GM19099 (cell line): Measurements from ENCODE around the gene UNC5A.

Source experiments
- POLR2A ChIP-seq: IDR thresholded peaks from 3 replicates; pipeline ENCODE4 v1.6.1; 2011; ENCODE audit warnings: low read depth; ENCODE audit not compliant: insufficient read length; ENCODE audit errors: extremely low read depth

The UNC5A gene

DNA sequence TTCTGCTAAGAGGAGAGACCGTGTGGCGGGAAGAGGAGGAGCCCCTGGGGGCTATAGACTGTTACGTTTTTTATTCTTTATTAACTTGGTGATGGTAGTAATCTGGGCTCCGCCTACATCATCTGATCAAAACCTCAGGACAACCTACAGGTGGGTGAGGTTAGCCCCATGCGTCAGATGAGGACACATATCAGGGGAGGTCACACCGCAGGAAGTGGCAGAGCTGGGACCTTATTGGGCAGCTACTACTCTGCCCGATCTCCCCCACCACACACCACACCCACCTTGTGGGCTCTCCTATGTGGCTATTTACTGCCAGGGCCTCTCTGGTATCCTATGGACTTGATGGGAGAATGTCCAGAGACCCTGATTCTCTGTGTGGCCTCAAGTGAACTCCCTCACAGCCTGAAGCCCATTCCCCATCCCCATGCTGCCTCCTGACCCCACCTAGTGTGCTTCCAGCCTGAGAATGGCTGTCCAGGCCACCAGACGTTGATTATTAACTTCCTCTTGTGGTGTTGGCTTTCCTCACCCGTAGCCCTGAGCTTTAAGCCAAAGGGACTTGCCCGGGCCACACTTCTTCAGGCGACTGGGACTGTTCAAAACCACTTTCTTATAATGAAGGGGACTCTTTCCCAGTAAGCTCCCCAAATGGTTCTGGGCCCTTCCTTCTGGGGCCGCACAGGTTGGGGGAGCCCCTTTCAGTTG, 8.2 kb downstream of the UNC5A start:
- no peak for TF ChIP-seq POLR2A

DNA sequence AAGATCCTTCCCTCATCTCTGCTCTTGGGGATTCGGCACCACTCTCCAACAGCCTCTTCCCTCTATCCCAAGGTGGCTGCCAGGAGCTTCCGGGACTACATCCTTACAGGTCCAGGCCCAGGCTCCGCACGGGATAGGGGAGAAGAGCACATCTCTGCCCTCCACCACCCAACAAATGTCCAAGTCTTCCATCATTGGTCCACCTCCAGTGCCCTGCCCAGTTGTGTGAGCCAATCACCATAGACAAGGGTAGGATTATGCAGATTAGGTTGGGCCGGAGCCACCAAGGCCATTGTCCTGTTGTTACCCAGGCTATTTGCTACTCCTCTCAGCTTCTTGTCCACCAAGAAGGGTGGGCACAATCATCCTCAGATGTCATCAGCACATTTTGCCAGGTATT, 9.1 kb downstream of the UNC5A start:
- no peak for TF ChIP-seq POLR2A

DNA sequence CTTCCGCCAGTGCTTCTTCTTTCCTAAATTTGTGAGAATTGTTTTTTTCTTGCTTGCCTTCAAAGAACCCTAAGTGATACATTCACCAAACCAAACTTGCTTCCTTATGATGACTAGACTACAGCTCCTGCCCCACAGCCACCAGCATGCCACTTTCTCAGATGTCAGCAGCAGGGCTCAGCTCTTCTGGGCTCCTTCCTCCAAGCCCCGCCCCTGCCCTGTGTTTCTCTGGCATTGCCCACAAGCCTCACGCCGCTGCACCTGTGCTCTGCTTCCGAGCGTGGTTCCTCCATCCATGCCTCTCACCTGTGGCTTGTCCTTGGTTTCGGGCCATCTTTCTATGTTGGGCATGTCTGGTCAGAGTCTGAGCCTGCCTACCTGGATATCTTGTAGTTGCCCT, 10.6 kb downstream of the UNC5A start:
- TF ChIP-seq POLR2A = no peak

DNA sequence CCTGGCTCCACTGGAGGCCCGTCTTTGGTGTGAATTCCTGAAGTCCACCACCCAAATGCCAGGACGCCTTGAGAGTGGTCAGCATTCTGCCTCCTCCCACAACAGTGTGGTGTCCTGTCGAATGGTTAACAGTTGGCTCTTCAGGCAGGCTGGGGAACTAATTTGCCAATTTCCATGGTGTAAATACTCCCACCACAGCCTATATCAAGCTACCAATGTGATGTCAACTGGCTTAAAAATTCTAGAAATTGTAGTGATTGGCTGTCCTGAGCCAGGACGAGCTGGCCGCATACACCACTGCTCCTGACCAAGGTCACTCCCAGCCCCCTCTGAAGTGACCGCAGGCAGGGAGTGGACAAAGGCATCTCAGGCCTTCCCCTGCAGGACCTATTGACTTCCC, 11.1 kb downstream of the UNC5A start:
- no peak for TF ChIP-seq POLR2A

DNA sequence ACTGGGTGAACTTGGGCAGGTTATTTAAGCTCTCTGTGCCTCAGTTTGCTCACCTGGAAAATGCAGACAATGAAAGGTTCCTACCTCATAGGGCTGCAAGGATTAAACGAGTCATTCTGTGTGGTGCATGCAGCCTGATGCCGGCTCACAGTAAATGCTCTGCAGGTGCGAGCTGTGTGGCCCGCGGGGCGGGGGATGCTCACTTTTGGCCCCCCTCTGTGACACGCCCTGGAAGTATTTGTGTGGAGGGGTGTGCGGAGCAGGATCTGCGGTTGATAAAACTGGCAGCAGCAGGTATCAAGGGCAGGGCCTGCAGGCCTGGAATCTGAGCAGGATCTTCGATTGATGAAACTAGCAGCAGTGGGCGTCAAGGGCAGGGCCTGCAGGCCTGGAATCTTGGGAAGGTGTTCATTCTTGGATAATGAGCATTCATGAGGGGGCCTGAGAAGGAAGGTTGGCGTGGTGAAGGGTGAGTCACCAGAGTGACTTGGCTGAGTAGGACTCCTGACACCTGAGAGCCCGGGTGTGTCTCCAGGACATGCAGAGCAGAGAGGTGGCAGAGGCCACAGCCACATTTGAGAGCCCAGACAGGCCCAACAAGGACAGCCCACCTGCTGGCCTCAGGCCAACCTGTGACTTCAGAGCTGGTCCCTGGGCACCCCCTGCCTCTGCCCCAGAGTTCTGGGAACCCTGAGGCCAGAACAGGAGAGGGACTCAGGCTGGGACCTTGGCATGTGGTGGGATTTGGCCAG, 11.9 kb downstream of the UNC5A start:
- TF ChIP-seq POLR2A = no peak

DNA sequence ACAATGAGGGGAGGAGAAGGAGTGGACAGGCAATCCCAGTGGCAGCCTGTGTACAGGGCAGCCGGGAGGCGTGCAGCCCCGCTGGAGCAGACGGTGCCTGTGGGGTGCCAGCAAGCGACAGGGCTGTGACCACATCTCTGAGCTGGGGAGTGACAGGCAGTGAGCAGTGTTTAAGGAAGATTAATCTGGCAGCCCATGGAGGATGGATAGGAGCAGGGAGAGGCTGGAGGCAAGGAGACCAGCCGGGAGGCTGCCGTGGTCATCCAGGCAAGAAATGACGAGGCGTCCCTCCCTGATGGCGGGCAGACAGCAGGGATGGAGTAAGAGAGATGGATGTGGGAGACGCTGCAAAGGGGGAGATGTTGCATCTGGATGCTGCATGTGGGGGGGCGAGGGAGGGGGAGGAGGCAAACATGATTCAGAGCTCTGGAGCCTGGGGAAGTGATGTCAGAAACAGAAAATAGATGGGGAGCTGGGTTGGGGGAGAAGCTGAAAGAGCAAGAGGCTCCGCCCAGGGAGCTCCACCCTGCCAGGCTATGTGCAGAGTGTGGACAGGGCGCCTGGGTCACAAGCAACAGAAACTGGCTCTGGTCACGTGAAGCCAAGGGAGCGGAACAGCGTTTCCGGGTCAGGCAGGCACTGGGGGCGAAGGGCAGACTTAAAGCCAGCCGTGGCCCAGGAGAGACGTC, 12.6 kb downstream of the UNC5A start:
- no peak for TF ChIP-seq POLR2A

DNA sequence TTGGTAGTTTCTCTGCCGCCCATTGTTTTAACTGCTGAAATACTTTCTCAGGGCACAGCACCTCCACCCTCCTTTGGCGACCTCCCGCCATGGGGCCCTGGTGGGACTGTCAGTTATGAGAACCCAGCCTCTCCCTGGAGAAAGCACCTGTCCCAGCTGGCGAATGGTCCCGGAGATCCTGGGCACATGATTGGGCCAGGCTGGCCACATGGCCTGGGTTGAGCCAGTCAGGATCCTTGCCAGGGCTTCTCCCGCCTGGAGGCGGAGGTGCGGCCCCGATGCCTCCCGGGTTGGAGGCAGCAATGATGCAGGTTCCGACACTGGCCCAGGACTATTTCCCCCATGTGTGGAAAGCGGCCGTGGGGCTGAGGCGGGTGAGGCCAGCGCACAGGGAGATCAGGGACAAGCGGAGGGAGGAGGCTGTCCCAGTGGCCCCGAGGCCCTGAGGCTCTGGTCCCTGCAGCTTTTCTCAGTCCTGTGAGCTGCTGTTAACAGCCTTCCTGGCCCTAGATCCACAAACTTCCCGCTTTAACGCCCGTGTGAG, 13.6 kb downstream of the UNC5A start:
- TF ChIP-seq POLR2A = no peak

DNA sequence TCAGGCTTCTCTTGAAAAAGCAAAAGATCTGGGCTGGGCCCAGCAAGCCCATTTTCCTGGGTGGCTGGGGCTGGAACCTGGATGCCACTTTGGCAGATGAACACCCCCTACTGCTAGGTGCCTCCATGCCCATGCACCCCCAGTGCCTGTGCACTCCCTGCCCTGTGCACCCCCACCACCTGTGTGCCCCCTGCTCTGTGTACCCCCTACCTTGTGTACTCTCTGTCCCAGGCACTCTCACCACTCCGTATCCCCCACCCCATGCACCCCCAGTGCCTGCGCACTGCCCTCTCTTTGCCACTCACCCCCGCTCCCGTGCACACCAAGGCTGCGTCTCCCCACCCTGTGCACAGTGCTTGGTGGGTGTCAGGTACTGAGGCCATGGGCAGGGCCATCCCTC, 14.2 kb downstream of the UNC5A start:
- no peak for TF ChIP-seq POLR2A

DNA sequence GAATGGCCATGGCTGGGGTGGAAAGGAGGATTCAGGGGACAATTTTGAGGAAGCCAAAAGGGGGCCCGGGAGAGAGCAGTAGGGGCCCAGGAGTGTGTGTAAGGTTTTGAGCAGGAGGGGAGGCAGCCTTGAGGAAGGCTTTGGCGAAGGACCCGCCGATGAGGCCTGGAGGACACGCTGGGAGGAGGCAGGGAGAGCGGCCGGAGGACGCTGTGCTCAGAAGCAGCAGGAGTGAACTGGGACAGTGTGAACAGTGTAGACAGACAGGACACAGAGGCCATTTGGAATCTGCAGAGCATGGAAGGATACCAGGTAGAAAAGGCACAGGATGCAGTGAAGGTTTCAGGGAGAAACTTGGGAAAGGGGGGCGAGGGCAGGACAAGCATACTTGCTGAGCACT, 14.9 kb downstream of the UNC5A start:
- no peak for TF ChIP-seq POLR2A

DNA sequence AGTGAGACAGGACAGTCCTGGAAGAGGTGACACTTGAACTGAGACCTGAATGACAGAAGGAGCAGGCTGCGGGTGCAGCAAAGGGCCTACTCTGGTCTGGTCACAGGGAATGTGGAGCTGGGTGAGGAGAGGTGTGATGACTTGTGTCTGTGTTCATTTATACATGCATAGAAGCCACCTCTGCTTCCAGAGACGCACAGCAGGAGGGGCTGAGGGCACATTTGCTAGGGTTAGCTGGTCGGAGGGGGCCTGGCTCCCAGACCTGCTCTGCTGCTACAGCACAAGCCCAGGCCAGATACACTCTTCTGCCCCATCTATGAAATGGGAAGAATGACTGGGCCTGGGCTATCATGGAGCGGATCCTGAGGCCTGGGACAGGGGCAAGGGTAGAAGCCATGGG, 15.6 kb downstream of the UNC5A start:
- TF ChIP-seq POLR2A = no peak

DNA sequence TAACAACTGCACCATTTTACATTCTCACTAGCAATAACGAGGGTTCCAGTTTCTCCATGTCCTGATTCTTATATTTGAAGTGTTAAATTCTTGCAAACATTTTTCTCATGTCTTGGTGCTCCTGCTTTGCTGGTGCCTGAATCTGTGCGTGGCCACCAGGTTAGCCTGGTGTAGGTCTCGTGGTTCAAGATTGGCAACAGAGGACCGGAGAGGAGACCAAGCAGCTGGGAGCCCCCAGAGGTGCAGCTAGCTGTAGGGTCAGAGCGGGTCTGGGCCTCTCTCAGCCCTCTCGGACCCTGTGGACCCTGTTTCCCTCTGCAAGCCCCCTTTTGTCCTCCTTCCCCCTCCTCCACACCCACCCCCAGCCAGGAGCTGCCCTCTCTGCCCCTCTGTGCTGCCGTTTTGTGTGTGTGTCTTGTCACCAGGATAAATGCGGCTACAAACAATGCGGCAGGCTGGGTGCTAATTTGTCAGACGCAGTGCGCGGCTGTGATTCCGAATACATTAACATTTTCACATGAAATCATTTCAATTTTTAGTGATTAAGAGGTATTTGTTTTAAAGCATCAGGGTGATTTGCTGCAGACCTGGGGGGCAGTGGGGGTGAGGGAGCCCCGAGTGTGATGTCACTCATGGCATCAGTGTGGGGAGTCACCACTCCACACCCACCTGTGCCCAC, 17.5 kb downstream of the UNC5A start:
- TF ChIP-seq POLR2A = no peak

DNA sequence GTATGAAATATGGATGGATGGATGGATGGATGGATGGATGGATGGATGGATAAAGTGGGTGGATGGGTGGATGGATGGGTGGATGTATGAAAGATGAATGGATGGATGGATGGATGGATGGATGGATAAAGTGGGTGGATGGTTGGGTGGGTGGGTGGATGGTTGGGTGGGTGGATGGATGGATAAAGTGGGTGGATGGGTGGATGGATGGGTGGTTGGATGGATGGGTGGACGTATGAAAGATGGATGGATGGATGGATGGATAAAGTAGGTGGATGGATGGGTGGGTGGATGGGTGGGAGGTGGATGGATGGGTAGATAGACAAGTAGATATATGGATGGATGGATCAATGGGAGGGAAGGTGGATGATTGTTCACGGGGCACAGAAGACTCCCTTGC, 19.0 kb downstream of the UNC5A start:
- no peak for TF ChIP-seq POLR2A

DNA sequence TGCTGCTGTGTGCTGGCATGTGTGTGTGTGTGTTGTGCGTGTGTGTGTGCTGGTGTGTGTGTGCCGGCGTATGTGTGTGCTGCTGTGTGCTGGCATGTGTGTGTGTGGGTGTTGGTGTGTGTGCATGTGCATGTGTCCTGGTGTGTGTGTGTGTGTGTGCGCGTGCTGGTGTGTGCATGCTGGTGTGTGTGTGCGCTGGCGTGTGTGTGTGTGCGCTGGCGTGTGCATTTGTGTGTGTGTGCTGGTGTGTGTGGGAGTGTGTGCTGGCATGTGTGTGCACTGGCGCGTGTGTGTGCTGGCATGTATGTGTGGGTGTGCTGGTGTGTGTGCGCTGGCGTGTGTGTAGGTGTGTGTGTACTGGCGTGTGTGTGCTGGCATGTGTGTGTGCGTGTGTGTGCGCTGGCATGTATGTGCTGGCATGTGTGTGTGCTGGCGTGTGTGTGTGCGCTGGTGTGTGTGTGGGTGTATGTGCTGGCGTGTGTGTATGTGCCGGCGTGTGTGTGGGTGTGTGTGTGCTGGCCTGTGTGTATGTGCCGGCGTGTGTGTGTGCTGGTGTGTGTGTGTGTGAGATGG, 20.1 kb downstream of the UNC5A start:
- TF ChIP-seq POLR2A = no peak

DNA sequence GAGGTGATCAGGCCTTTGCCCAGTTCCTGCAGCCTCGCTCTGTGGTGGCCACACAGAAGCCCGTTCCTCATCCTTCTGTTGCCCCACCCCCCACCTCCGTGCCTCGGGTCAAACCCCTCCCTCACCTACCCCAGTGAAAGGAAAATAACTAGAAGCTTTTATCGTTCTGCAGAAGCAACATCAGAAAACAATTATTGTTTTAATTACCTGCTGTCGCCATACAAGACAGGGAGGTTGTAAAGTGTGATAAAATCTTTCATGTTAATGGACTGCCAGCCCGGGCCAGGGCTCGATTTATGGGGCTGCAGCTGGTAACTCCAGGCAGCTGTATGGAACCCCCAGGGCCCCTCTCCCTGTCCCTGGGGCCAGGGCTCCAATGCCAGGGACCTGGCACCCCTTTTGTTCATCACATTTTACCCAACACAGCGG, 20.6 kb downstream of the UNC5A start:
- no peak for TF ChIP-seq POLR2A

DNA sequence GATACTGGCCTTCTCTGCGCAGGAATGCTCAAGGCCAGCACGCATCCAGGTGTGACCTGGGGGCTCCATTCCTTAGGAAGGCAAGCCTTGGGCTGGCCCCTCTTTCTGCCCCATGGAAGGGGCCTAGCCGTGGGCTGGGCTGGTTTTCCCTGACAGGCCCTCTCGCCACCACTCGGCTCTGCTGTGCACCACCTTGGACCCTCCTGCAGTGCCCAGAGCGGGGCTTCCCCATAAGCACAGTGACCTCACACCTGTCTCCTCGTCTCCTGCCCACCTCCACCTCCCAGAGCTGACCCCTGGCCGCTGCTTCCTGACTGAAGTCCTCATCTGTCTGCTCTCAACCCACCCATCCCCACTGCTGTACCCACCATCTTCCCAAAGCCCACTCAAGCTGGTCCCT, 21.1 kb downstream of the UNC5A start:
- no peak for TF ChIP-seq POLR2A
